T-helper 22 cell (primary cell): ENCODE results near the gene KRT76.

Source experiments
- DNase-seq: peaks from one replicate; pipeline ENCODE4 v3.0.0-alpha.2; 2020; ENCODE audit warnings: low read depth

Gene KRT76

DNA sequence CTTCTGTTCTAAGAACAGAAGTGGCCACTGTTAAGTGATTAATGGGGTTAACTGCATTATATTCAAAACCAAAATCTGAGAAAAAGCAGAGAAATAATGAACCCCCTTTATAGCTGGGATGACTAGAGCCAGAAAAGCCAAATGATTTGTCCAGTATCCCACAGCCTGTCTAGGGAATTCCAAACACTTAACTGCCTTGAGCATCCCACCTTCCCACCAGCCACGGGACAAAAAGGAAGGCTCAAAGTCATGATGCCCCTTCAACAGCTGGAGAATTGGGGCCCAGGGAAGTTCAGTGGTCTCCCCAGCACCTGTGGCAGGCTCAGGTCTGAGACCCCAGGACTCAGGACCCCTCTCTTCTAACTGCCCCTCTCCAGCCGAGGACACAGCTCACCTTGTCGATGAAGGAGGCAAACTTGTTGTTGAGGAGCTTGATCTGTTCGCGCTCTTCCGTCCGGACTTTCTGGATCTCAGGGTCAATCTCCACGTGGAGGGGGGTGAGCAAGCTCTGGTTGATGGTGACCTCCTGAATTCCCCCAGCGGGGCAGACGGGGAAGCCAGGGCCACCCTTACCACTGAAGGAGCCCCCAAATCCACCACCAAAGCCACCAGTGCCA is 36.2 kb upstream of the KRT76 start:
- no peak for DNase-seq

DNA sequence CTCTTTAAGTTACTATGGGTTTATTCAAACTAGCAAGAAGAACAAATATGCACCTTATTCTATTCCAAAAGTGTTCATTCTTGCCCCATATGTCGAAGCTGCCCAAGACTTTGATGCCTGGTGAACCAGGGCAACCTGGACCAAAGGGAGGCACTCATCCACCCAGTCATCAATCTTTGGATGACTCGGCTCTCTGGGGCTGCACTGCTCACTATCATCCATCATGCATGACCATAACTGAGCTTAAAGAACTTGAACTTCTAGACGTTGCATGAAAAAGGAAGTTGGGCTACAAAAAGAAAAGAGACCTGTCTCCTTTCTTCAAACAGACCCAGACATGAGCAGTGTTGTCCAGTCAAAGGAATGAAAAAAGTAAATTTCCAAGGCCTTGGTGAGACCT is 35.6 kb upstream of the KRT76 start:
- no peak for DNase-seq

DNA sequence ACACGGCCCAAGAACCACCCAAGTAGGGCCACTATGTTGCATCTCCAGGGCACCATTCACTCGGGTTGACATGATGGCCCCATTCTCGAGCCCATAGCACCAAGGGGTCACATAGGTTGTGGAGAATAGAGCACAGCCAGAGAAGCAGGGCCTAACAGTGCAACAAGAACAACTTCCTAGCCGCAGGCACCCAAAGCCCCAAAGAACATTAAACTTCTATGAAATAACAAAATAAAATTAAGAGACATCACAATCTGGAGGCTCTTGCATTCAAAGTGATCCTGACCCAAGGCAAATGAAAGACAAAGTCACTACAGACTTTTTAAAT is 34.9 kb upstream of the KRT76 start:
- no peak for DNase-seq

DNA sequence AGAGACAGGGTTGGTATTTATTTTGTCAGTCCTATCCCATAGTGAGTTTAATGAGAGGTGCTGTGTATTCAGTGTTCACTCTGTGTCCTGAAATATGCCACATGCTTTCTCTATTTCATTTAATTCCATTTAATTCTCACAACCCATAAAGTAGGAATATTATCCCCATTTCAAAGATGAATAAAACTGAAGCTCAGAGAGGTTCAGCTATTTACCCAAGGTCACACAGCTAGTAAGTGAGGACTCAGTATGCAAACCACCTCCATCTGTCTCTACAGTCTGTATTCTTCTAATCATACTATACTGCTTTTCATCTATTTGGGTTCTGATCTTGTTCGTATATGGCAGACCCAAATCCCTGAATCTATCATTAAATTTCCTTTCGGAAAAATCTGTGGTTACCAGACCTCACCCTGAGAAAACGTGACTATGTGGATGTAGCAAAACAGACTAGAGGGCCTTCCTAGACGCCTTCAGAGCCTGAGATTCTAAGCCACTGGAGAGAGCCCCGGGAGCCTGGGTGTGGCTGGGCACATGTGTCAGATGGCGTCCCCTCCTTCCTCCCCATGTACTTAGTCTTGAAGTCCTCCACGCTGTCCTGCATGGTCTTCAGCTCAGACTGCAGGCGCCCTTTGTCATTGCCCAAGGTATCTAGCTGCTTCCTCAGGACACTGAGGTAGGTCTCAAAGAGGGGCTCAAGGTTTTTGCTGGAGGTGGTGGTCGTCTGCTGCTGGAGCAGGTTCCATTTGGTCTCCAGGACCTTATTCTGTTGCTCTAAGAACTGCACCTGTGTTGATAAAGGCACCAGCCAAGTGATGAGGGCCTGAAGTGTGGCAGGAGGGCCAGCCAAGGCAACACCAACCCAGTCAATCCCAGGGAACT is 34.3 kb upstream of the KRT76 start:
- no peak for DNase-seq

DNA sequence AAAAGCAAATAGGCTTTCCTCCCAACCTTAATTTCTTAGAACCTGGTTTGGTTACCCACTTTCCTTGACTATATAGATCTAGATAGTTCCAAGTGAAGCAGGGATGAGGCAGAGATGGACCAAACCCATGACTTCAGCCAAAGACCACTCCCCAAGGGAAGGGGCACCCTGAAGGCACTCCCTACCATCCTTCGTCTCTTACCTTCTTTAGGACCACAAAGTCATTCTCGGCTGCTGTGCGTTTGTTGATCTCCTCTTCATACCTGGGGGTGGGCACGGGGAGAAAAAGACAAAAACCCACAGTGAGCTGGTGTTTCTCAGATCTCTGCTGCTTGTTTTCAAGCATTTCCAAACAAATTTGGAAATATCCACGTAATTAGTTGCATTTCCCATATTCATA is 33.4 kb upstream of the KRT76 start:
- DNase-seq: no peak

DNA sequence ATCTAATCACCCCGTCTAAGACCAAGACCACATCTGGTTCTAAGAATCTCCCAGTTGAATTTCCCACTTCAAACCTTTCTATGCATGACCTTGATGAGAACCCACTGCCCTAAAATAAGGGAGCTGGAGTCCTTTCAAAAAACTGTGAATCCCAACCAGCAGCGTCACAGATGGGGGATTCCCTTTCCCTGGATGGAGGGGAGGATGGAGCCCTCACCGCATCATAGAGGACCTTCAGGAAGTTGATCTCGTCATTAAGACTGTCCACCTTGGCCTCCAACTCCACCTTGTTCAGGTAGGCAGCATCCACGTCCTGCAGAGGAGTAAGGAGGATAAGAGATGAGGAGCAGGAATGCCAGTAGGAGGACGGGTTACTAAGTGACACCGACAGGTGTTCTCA is 32.0 kb upstream of the KRT76 start:
- DNase-seq: no peak

DNA sequence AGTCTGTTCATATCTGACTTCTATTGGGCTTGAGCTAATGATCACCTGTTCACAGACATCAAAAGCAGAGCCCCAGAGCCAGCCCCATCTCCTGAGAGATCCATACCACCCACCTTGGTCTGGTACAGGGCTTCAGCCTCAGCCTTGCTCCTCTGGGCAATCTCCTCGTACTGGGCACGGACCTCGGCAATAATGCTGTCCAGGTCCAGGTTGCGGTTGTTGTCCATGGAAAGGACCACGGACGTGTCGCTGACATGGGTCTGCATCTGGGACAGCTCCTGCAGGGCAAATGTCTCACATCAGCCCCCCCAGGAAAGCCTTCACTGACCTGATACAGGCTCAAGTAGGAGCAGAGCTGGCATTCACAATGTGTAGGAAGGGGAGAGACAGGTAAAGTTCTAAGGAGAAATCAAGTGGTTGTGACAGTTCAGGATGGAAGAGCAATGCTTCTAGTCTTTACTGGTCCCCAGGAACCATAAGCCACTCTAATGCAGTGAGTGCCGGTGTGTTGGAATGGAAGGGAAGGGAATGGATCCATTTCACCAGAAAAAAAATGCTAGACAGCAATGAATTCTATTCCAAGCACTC is 31.5 kb upstream of the KRT76 start:
- no peak for DNase-seq

DNA sequence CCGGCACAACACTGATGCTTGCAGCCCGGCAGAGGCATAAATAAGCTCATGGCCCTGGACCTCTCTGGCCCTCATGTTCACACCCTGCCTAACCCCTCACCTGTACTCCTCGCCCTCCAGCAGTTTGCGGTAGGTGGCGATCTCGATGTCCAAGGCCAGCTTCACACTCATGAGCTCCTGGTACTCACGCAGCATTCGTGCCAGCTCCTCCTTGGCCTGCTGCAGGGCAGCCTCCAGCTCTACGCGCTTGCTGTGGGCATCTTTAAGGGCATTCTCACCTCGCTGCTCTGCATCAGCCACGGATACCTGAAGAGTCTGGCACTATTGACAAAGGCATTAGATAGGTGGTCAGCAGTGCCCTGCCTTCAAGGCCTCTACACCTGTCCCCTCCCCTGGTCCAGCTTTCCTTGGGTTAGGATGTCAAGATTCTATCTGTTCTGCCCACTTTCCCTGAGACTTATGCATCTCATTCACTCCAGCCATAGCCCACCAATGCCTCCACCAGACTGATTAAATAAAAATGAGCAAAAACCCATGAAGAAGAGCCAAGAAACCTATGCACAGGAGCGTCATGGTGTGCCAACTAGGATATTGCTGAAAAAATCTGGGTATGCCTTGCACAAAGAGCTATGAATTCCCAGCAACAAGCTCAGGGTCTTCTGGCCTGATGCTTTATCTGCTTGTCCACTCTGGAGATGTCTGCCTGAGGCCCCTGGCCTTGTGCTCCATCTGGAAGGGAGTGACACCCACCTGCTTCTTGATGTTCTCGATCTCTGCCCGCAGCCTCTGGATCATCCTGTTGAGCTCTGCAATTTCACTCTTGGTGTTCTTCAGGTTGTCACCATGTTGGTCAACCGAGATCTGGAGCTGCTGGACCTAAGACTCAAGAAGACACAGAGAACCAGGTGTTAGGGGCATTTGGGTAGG is 30.7 kb upstream of the KRT76 start:
- no peak for DNase-seq

DNA sequence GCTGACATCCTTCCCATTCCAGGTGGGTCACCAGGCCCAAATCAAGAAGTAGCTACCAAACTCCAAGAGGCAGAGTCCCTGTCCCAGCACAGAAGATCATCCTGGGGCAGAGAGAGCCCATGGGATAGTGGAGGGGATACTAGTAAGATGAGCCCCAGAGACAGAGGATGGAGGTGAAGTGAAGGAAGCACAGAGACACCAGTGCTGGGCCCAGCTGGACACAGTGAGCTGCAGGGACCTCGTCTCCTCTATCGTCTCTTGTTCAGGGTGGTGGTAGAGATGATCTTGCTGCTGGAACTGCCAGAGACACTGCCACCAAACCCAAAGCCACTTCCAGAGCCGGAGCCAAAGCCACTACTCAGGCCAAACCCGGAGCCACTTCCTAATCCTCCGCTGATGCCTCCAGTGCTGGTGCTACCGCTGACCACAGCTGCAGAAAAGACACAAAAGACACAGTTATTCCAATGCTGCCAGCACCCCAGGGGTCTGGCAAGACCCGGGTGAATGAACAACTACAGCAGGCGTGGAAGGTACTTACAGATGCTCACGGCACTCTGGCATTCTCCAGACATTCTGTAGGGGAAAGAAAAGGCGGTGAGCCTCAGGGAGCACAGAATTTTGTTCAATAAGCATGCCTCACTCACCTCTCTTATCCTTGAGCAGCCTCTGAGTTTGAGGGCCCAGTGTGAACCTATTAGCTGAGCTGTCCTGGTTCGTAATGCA is 29.8 kb upstream of the KRT76 start:
- DNase-seq: no peak

DNA sequence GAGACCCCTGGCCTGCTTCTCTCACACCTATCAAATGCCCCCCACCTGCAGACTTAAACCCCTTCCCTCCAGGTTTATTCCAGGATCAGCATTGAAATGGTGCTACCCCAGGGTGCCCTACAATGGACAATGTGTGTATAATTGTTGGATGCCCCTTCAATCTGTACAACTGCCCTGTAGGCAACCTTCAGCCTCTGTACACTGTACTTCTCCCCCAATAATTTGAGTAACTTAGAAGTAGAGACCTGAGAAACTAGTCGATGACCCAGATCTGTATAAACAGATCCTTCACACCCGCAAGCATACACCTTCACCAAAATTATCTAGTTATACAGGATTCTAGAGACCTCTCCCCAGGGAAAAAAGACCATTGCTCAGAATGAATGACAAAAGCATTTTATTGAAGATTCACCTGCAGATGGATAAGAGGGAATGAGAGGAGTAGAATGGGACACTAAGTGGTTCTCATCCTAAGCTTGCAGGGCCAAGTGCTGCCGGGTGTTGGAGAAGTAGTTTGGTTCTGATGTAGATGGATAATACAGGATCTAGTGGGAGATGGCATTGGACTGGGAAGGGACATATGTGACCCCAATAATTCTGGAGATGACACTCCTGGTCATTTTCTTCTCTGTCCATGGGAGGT is 29.1 kb upstream of the KRT76 start:
- DNase-seq: no peak

DNA sequence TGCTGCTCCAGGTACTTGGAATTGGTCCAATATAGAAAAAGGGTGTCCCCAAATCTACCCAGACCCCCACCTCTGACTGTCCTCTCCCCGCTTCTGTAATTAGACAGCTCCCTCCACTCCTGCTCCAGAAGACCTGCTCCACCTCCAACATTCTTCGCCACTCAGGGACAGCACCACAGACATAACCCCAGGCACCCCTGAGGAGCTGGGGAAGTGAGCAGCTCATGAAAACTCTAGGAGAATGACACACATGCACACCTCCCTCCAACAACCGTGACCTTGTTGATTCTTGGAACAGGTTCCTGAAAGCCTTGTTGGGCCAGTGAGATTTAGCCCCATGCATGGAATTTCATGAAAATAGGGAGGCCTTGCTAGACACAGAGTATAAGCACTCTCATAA is 28.6 kb upstream of the KRT76 start:
- DNase-seq: no peak

DNA sequence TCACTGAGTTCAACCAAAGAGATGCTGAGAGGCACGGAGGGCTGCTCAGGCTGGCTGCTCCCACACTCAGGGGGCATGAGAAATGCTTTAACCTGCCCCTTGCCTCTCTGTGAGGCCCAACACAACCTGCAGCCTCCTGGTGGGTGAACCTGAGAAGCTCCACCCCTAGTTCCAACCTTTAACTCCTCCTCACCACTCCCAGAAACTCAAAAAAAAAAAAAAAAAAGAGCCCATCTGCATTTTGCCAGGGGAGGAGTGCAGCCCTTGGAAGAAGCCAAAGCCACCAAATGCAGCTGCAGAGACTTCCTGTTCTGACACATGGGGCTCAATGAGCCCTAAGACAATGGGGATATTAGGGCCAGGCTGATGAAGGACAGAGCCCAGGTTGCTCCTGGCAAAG is 27.9 kb upstream of the KRT76 start:
- no peak for DNase-seq

DNA sequence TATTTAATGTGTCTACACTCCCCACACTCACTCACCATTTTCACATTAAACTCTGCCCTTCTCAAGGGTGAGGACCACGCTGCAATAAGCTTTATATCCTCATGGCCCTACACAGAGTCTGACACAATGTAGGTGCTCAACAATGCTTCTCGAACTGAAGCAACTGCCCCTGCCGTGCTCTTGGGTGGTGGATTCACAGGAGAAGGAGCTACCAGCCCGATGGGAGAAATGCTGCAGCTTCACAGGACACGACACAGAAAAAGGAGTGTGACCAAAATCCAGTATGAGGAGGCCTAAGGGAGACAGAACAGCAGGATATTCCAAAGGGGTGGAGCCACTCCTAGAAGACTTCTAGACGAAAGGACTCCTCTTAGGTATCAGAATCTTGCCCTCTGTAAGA is 25.3 kb upstream of the KRT76 start:
- DNase-seq: no peak

DNA sequence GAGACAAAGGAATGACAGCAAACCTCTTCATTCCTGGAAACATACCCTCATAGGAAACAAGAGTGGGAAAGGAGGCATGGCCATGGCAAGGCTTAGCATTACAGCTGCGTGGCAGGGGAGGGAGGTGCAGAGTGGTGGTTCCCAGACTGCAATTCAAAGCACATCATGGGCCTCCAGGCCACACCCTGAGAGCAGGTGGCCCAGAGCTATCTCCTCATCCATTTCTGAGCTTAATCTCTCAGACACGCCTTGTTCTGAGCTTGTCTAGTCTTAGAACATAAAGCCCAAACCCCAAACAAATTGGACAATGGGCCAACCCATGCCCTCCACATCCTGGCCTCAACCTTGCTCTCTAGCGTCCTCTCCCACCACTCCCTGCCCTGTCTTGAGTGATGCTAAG is 24.6 kb upstream of the KRT76 start:
- no peak for DNase-seq

DNA sequence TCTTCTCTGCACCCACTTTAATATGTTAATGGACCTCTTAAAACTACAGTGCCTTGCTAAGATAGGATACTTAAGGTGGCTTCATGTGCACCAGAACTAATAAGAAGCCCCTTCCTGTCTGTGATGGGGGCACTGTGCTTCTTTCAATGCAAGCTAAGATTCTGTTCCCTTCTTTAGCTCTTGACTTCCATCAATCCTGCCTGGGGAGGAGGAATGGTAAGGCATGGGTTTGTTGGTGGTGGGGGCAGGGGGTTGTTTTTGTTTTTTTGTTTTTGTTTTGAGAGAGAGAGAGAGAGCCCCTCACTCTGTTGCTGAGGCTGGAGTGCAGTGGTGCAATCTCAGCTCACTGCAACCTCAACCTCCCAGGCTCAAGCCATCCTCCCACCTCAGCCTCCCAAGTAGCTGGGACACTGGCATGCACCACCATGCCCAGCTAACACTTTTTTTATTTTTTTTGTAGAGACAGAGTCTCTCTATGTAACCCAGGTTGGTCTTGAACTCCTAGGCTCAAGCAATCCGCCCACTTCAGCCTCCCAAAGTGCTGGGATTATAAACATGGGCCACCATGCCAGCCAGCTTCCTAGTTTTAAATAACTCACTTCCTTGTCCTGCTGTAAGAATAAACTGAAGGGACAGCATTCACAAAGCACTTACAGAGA is 23.2 kb upstream of the KRT76 start:
- no peak for DNase-seq

DNA sequence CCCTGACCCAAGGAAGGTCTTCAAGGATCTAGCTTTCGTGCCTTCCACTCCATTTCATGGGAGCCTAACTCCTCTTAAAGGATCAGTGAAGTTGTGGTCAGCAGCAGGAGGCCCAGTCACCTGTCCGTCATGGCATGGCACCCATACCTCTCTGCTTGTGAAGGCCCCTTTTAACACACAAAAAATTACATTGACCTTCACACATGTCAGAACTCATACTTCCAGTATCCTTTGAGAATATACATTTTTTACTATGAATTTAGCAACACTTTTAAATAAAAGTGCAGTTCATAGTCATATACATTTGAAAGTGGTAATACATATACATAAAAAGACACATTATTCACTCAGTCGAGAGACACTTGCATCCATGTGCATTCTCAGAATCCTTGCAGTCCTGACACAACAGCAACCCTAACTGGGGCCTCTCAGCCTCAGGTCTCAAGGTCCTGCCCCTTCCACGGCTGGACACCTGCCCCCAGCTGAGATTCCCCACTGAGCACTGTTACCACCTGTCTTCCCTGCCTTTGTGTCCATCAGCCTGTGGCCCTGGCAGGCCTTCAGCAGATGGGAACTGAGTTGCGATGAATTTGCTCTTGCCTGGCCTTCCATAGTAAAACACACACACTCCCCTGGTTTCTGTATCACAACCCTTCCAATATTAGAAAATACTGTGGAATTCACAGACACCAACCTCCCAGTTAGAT is 22.5 kb upstream of the KRT76 start:
- DNase-seq: no peak

DNA sequence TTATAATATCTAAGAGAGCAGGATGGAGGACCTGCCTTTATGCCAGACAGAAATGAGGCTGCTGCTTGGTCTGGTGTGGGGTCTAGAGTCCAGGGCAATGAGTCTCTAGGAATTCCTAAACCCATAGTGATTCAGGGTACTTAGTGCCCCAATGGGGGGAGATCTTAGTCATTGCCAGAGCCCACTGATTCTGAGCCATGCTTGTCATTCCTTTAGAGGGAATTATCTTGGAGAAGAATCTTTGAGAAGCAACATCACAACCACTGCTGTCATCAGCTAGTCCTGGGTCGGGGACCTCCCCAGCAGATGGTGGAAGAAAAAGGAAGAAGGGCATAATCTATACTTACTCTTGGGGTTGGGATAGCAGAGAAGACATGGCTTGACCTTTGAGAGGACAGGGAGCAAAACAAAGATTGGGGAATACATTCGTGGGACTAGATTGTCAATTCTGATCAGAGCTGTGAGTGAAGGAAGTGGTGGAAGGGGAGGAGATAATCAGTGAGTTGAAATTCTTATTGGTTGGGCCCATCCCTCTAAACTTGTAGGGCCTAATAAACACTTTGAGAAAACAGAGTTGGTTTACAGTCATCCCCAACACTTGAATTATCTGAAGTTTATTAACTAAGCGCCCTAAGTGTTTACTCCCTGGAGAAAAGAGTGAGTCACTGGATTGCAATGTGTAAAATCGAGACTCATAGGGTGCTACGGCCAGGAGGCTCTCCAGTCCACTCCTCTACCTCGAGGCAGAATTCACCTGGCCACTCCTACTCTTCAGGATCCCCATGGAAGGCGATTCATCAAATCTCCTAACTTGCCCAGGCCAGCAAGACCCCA is 21.7 kb upstream of the KRT76 start:
- DNase-seq: no peak

DNA sequence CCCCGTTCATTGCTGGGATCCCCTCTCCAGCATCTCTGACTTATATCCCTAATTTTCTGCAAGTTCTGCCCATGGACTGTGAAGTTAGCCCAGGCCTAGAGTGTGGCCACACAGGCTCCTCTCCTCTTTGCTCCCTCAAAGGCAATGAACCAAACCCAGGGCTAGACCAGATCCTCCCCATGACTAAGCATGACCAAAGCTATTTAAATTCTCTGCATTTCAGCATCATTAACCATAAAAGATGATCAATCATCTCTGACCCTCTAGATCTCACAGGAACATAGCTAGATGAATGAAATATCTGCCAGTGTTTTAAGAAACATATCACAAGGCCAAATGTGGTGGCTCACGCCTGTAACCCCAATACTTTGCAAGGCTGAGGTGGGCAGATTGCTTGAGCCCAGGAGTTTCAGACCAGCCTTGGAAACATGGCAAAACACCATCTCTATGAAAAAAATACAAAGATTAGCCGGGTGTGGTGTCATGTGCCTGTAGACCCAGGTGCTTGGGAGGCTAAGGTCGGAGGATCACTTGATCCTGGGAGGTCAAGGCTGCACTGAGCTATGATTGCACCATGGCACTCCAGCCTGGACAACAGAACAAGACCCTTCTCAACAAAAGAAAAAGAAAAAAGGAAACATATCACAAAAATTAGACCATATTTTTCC is 21.0 kb upstream of the KRT76 start:
- no peak for DNase-seq

DNA sequence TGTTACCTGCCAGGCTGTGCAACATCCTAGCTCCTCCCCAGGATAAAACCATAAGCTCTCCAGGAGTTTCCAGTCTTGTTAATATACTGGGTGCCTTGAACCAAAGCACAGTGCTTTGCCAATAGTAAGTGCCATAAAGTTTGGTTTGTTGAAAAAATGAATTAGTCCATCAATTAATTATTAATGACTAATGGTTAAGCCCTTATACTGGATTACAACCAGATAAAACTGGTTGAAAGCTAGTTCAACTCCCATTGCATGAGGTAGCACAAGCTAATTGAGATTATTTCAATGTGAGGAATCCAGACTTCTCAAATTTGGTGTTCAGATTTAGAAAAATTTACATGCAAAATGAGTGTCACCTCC is 20.4 kb upstream of the KRT76 start:
- DNase-seq: no peak
